ENCODE measurements around the gene CFAP20.
"Not testable (repeated sequence)": the region's sequence is repeated elsewhere in the genome, so short reads cannot be mapped to it uniquely, and the experiment has no call there.

DNA sequence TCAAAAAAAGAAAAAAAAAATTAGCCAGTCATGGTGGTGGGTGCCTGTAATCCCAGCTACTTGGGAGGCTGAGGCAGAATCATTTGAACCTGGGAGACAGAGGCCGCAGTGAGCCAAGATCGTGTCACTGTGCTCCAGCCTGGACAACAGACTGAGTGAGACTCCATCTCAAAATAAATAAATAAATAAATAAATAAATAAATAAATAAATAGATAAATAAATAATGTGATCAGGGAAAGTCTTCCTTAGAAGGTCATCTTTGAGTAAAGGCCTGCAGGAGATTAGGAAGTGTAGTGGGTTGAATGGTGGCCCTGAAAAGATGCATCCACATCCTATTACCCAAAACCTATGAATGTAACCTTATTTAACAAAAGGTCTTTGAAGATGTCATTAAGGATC is 56.1 kb downstream of the CFAP20 start:
- not testable (repeated sequence) for TF ChIP-seq POLR2A (IDR thresholded peaks at IDR 0.05; ENCODE audit: low read depth, low read length); POLR2AphosphoS5 (IDR thresholded peaks at IDR 0.05; ENCODE audit: low read depth, low read length); TAF1 (IDR thresholded peaks at IDR 0.05; ENCODE audit: borderline replicate concordance, low read depth, low read length)

Data from GM12892 (cell line).